ENCODE results near the gene TCF12. TPM values are rescaled to one million over a fixed set of nuclear protein-coding genes. Genes with fewer than 3 reads are reported as not detected.

TCF12 gene
- polyA plus RNA-seq, 3 donors = 15.8 to 52.5 (median 27.6) TPM

- no peak for TF ChIP-seq CTCF (IDR thresholded peaks at IDR 0.05)
- H3K27ac Mint-ChIP-seq = no peak overlapping the region
- 92% methylated on average over 1 of the region's 4 CpGs for WGBS (ENCODE audit: insufficient coverage)
- Histone ChIP-seq H3K27me3 (ENCODE audit: control insufficient read depth in 2 of 2, insufficient read depth in 2 of 2, low read length in 2 of 2) (no peaks in the 10 kb centered on the region), H3K4me3 (replicated peaks in 1 of 3; ENCODE audit: low read depth in 2 of 3, low read length in 3 of 3) (no peak overlapping the region), H4K20me1 (ENCODE audit: insufficient read depth, low read length) (no peaks in the 10 kb centered on the region), H3K4me1 (ENCODE audit: control insufficient read depth in 1 of 2, insufficient read depth in 2 of 2, low read length in 2 of 2) (no peaks in the 10 kb centered on the region), H3K9me3 (replicated peaks in 1 of 2; ENCODE audit: control insufficient read depth in 1 of 2, insufficient read depth in 1 of 2, low read length in 2 of 2) (no peaks in the 10 kb centered on the region), H3K79me2 (ENCODE audit: insufficient read depth, low read length) (no peaks in the 10 kb centered on the region), H3K36me3 (replicated peaks in 1 of 2; ENCODE audit: control insufficient read depth in 1 of 2, insufficient read depth in 2 of 2, low read length in 2 of 2) (peaks cover 31 to 72% of the 10 kb centered on the region in 2 donors), H3K27ac (ENCODE audit: low read depth in 1 of 2, low read length in 2 of 2) (no peak overlapping the region), H3K9ac (ENCODE audit: insufficient read depth, low read length, poor library complexity, severe bottlenecking) (no peak overlapping the region), H2AFZ (ENCODE audit: insufficient read depth, low read depth, low read length, poor library complexity, severe bottlenecking) (no peak overlapping the region), H3K4me2 (replicated peaks; ENCODE audit: extremely low read depth, low read length, poor library complexity, severe bottlenecking) (no peak overlapping the region)
- H3K4me1 Mint-ChIP-seq = no peaks in the 10 kb centered on the region
- no peak for DNase-seq
- no peaks in the 10 kb centered on the region for H3K27me3 Mint-ChIP-seq (ENCODE audit: low read depth in 3 of 3)
- H3K9me3 Mint-ChIP-seq = peaks cover 0 to 2% (median 0%) of the 10 kb centered on the region in 7 donors
- peaks cover 47 to 50% of the 10 kb centered on the region in 2 donors for H3K36me3 Mint-ChIP-seq
- H3K4me3 Mint-ChIP-seq = no peak overlapping the region
- intact Hi-C loops (cut with micrococcal nuclease) = no loop called here
Observed at GRCh38 chr15:57235873-57236272, 317.4 kb downstream of the TCF12 start.

GRCh38 chr15:57236561-57237300 lies 318.3 kb downstream of the TCF12 start:
- peak overlapping the region in 1 of 7 donors; percentile 10 for H3K27ac Mint-ChIP-seq
- H3K4me3 Mint-ChIP-seq = no peak overlapping the region
- Histone ChIP-seq H3K9me3 (replicated peaks in 1 of 2; ENCODE audit: control insufficient read depth in 1 of 2, insufficient read depth in 1 of 2, low read length in 2 of 2) (no peaks in the 10 kb centered on the region), H3K36me3 (replicated peaks in 1 of 2; ENCODE audit: control insufficient read depth in 1 of 2, insufficient read depth in 2 of 2, low read length in 2 of 2) (peaks cover 33 to 72% of the 10 kb centered on the region in 2 donors), H3K79me2 (ENCODE audit: insufficient read depth, low read length) (no peaks in the 10 kb centered on the region), H3K27me3 (ENCODE audit: control insufficient read depth in 2 of 2, insufficient read depth in 2 of 2, low read length in 2 of 2) (no peaks in the 10 kb centered on the region), H3K9ac (ENCODE audit: insufficient read depth, low read length, poor library complexity, severe bottlenecking) (no peak overlapping the region), H3K4me3 (replicated peaks in 1 of 3; ENCODE audit: low read depth in 2 of 3, low read length in 3 of 3) (no peak overlapping the region), H3K27ac (ENCODE audit: low read depth in 1 of 2, low read length in 2 of 2) (no peak overlapping the region), H3K4me2 (replicated peaks; ENCODE audit: extremely low read depth, low read length, poor library complexity, severe bottlenecking) (no peak overlapping the region), H4K20me1 (ENCODE audit: insufficient read depth, low read length) (no peaks in the 10 kb centered on the region), H2AFZ (ENCODE audit: insufficient read depth, low read depth, low read length, poor library complexity, severe bottlenecking) (no peak overlapping the region), H3K4me1 (ENCODE audit: control insufficient read depth in 1 of 2, insufficient read depth in 2 of 2, low read length in 2 of 2) (no peaks in the 10 kb centered on the region)
- no peak for TF ChIP-seq CTCF (IDR thresholded peaks at IDR 0.05)
- peaks cover 47 to 53% of the 10 kb centered on the region in 2 donors for H3K36me3 Mint-ChIP-seq
- H3K9me3 Mint-ChIP-seq = peaks cover 0 to 2% (median 0%) of the 10 kb centered on the region in 7 donors
- H3K4me1 Mint-ChIP-seq = no peaks in the 10 kb centered on the region
- intact Hi-C loops (cut with micrococcal nuclease) = no loop called here
- WGBS (ENCODE audit: insufficient coverage) = no CpG with 5 or more reads among the region's 3 CpGs
- no peaks in the 10 kb centered on the region for H3K27me3 Mint-ChIP-seq (ENCODE audit: low read depth in 3 of 3)
- DNase-seq = no peak

Data from CD14-positive monocyte (primary cell).